ENCODE results near the gene CDC42EP4.

CDC42EP4 gene

DNA sequence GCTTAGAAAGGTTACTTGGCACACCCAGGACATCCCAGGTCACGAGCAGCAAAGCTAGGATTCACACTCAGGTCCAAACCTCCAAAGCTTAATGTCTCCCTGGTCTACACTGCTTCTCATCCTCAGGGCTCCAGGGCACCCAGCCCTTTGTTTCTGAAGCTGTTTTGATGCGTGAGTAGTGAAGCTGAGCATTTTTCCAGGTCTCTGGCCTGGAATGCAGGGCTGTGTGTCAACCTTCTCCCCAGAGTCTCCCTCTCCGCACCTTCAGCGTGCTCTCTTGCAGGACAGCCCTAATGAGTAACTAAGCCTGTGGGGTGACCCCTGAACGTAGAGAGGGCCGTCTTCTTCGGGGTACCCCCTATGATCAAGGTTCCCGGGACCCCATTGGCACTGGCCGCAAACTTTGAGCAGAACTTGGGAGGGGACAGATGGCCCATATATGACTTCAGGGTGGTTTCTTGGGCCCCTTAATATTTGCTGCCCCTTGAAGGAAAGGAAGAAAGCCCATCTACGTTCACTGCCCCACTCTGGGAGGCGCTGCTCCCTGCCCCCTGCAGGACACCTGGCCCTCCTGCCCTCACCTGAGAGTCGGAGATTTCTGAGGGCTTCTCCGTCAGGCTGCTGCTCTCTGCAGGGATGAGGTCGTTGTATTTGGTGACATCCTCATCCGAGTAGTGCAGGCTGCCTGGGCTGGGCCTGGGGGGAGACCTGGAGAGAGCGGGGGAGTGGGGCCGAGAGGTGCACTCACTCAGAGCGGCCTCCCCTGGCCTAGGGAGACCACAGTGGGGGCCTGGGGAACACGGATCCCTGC lies 36.4 kb upstream of the CDC42EP4 start:
- no peak for TF ChIP-seq EZH2phosphoT487 (IDR thresholded peaks at IDR 0.05; ENCODE audit: borderline replicate concordance)
- TF ChIP-seq, protein P1, sequence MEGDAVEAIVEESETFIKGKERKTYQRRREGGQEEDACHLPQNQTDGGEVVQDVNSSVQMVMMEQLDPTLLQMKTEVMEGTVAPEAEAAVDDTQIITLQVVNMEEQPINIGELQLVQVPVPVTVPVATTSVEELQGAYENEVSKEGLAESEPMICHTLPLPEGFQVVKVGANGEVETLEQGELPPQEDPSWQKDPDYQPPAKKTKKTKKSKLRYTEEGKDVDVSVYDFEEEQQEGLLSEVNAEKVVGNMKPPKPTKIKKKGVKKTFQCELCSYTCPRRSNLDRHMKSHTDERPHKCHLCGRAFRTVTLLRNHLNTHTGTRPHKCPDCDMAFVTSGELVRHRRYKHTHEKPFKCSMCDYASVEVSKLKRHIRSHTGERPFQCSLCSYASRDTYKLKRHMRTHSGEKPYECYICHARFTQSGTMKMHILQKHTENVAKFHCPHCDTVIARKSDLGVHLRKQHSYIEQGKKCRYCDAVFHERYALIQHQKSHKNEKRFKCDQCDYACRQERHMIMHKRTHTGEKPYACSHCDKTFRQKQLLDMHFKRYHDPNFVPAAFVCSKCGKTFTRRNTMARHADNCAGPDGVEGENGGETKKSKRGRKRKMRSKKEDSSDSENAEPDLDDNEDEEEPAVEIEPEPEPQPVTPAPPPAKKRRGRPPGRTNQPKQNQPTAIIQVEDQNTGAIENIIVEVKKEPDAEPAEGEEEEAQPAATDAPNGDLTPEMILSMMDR (conservative IDR thresholded peaks at IDR 0.05; ENCODE audit: low read length) = no peak
- H3K9me3 ChIP-seq (ENCODE audit: insufficient read depth, low read depth, low read length) = no peaks in the 10 kb centered on the region
- no peaks in the 10 kb centered on the region for H3K4me1 ChIP-seq (ENCODE audit: insufficient read depth, low read length, poor library complexity, severe bottlenecking)
- H3K9me2 ChIP-seq (replicated peaks; ENCODE audit: low read depth, low read length) = no peaks in the 10 kb centered on the region
- H3K36me3 ChIP-seq (ENCODE audit: insufficient read depth, low read length) = no peaks in the 10 kb centered on the region; the same call in 1 of the 2 replicates
- H3K27me3 ChIP-seq (ENCODE audit: insufficient read depth, low read length, poor library complexity, severe bottlenecking) = no peaks in the 10 kb centered on the region
- H3F3A ChIP-seq (ENCODE audit: low read depth) = no peaks in the 10 kb centered on the region
- H2AFZ ChIP-seq (ENCODE audit: low read length) = no peak overlapping the region
- no peak overlapping the region for H3K9ac ChIP-seq (ENCODE audit: low read depth, low read length, poor library complexity, severe bottlenecking)
- H4K20me1 ChIP-seq (ENCODE audit: insufficient read depth, low read length, poor library complexity, severe bottlenecking) = no peaks in the 10 kb centered on the region
- no peak overlapping the region for H3K4me2 ChIP-seq (ENCODE audit: low read depth, low read length, poor library complexity, severe bottlenecking)
- H3K79me2 ChIP-seq (ENCODE audit: insufficient read depth, low read length) = no peaks in the 10 kb centered on the region
- H3K4me3 ChIP-seq (ENCODE audit: low read length, poor library complexity, severe bottlenecking) = no peak overlapping the region

DNA sequence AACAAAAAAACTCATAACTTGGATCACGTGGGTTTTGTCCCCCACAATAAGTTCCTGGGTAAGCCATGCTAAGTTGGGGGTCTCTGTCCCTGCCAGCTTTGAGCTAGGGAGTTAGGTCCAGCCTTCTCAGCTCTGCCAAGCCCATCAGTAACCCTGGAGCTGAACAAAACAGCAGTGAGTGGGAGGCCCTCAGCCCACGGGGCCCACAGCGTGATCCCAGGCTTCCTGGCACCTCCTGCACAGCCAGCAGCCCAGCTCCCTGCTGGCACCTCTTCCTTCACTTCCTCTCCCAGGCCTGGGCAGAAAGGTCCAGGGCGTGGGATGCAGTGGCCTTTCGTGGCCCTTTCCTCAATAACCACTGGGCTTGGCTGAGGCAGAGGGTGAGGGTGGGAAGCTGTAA lies 35.5 kb upstream of the CDC42EP4 start:
- no peaks in the 10 kb centered on the region for H3K79me2 ChIP-seq (ENCODE audit: insufficient read depth, low read length)
- H2AFZ ChIP-seq (ENCODE audit: low read length) = no peak overlapping the region
- H3K4me1 ChIP-seq (ENCODE audit: insufficient read depth, low read length, poor library complexity, severe bottlenecking) = no peaks in the 10 kb centered on the region
- H4K20me1 ChIP-seq (ENCODE audit: insufficient read depth, low read length, poor library complexity, severe bottlenecking) = no peaks in the 10 kb centered on the region
- no peak overlapping the region for H3K9ac ChIP-seq (ENCODE audit: low read depth, low read length, poor library complexity, severe bottlenecking)
- no peaks in the 10 kb centered on the region for H3K9me2 ChIP-seq (replicated peaks; ENCODE audit: low read depth, low read length)
- no peak overlapping the region for H3K4me2 ChIP-seq (ENCODE audit: low read depth, low read length, poor library complexity, severe bottlenecking)
- no peaks in the 10 kb centered on the region for H3K27me3 ChIP-seq (ENCODE audit: insufficient read depth, low read length, poor library complexity, severe bottlenecking)
- no peaks in the 10 kb centered on the region; the same call in 1 of the 2 replicates for H3K36me3 ChIP-seq (ENCODE audit: insufficient read depth, low read length)
- H3F3A ChIP-seq (ENCODE audit: low read depth) = no peaks in the 10 kb centered on the region
- no peak for TF ChIP-seq EZH2phosphoT487 (IDR thresholded peaks at IDR 0.05; ENCODE audit: borderline replicate concordance)
- TF ChIP-seq, protein P1 (conservative IDR thresholded peaks at IDR 0.05; ENCODE audit: low read length) = no peak
- H3K9me3 ChIP-seq (ENCODE audit: insufficient read depth, low read depth, low read length) = no peaks in the 10 kb centered on the region
- no peak overlapping the region for H3K4me3 ChIP-seq (ENCODE audit: low read length, poor library complexity, severe bottlenecking)

DNA sequence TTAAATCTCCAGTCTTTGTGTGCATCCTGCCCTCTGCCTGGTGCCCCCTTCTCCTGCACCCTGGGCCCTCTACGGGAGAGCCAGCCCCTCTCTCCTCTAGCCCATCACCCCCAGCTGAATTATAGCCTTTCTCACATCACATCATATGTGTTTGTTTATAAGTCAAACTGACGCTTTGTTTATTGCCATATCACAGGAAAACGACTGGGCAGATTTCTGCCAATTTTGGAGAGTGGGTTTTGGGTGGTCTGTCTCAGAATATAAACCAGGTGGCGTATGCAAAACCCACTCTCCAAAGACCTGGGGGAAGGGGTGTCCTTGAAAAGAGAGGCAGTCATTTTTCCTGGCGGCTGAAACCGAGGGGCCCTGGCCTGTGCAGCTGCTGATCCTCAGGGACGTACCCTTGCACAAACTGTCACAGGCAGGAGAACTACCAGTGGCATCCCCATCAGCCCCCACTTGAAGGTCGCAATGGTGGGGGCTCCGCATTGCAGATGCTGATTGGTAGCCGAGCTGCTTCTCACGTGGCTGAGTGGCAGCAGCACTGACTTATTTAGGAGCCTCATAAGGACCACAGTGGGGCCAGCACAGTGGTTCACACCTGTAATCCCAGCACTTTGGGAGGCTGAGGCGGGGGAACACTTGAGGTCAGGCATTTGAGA lies 34.8 kb upstream of the CDC42EP4 start:
- TF ChIP-seq, protein P1 (conservative IDR thresholded peaks at IDR 0.05; ENCODE audit: low read length) = no peak
- H3F3A ChIP-seq (ENCODE audit: low read depth) = no peaks in the 10 kb centered on the region
- no peak overlapping the region for H3K9ac ChIP-seq (ENCODE audit: low read depth, low read length, poor library complexity, severe bottlenecking)
- no peak overlapping the region for H3K4me3 ChIP-seq (ENCODE audit: low read length, poor library complexity, severe bottlenecking)
- H3K36me3 ChIP-seq (ENCODE audit: insufficient read depth, low read length) = no peaks in the 10 kb centered on the region; the same call in 1 of the 2 replicates
- H3K9me2 ChIP-seq (replicated peaks; ENCODE audit: low read depth, low read length) = no peaks in the 10 kb centered on the region
- H2AFZ ChIP-seq (ENCODE audit: low read length) = no peak overlapping the region
- H3K4me2 ChIP-seq (ENCODE audit: low read depth, low read length, poor library complexity, severe bottlenecking) = no peak overlapping the region
- no peaks in the 10 kb centered on the region for H3K27me3 ChIP-seq (ENCODE audit: insufficient read depth, low read length, poor library complexity, severe bottlenecking)
- H3K9me3 ChIP-seq (ENCODE audit: insufficient read depth, low read depth, low read length) = no peaks in the 10 kb centered on the region
- H4K20me1 ChIP-seq (ENCODE audit: insufficient read depth, low read length, poor library complexity, severe bottlenecking) = no peaks in the 10 kb centered on the region
- no peaks in the 10 kb centered on the region for H3K4me1 ChIP-seq (ENCODE audit: insufficient read depth, low read length, poor library complexity, severe bottlenecking)
- no peaks in the 10 kb centered on the region for H3K79me2 ChIP-seq (ENCODE audit: insufficient read depth, low read length)

All from Loucy (cell line).